ENCODE results near the gene PHF8.

Gene PHF8

GRCh38 chrX:53940180-53940579 is 104.1 kb downstream of the PHF8 start:
- H3K4me1 ChIP-seq (ENCODE audit: low read depth, poor library complexity, severe bottlenecking): no peaks in the 10 kb centered on the region
- no peak overlapping the region for H2AFZ ChIP-seq (ENCODE audit: low read depth)
- H3K27ac ChIP-seq: no peak overlapping the region
- TF ChIP-seq CTCF (conservative IDR thresholded peaks at IDR 0.05; ENCODE audit: low read depth, low read length): no peak
- H3K4me2 ChIP-seq: no peak overlapping the region
- peaks cover 6% of the 10 kb centered on the region; the same call in 1 of the 2 replicates for H3K36me3 ChIP-seq (ENCODE audit: insufficient read depth)
- H3K9ac ChIP-seq: no peak overlapping the region
- H3K4me3 ChIP-seq (IDR thresholded peaks at IDR 0.05; ENCODE audit: insufficient read depth, low read depth, low read length): no peak overlapping the region
- no peaks in the 10 kb centered on the region for H4K20me1 ChIP-seq (ENCODE audit: insufficient read depth)
- no peaks in the 10 kb centered on the region for H3K27me3 ChIP-seq (ENCODE audit: insufficient read depth, low read depth)
- no peaks in the 10 kb centered on the region for H3K79me2 ChIP-seq (ENCODE audit: insufficient read depth, low read depth)

GRCh38 chrX:53939127-53939526 is 105.1 kb downstream of the PHF8 start:
- Histone ChIP-seq H3K36me3 (ENCODE audit: insufficient read depth) (peaks cover 6% of the 10 kb centered on the region; the same call in 1 of the 2 replicates), H3K4me3 (IDR thresholded peaks at IDR 0.05; ENCODE audit: insufficient read depth, low read depth, low read length) (no peak overlapping the region)

GRCh38 chrX:53930515-53931380 is 113.5 kb downstream of the PHF8 start:
- no peak for TF ChIP-seq CTCF (conservative IDR thresholded peaks at IDR 0.05; ENCODE audit: low read depth, low read length)
- no peak overlapping the region for H3K4me2 ChIP-seq

More at GRCh38 chrX:53939127-53939526, 105.1 kb downstream of the PHF8 start:
- Histone ChIP-seq H3K4me1 (ENCODE audit: low read depth, poor library complexity, severe bottlenecking) (no peaks in the 10 kb centered on the region), H4K20me1 (ENCODE audit: insufficient read depth) (no peaks in the 10 kb centered on the region), H3K27ac (no peak overlapping the region), H3K79me2 (ENCODE audit: insufficient read depth, low read depth) (no peaks in the 10 kb centered on the region), H3K4me2 (no peak overlapping the region), H3K27me3 (ENCODE audit: insufficient read depth, low read depth) (no peaks in the 10 kb centered on the region), H3K9ac (no peak overlapping the region), H2AFZ (ENCODE audit: low read depth) (no peak overlapping the region)
- TF ChIP-seq CTCF (conservative IDR thresholded peaks at IDR 0.05; ENCODE audit: low read depth, low read length): no peak

GRCh38 chrX:53926030-53926429 is 118.2 kb downstream of the PHF8 start:
- H3K9ac ChIP-seq: no peak overlapping the region
- H3K4me3 ChIP-seq (IDR thresholded peaks at IDR 0.05; ENCODE audit: insufficient read depth, low read depth, low read length): no peak overlapping the region
- no peaks in the 10 kb centered on the region for H3K4me1 ChIP-seq (ENCODE audit: low read depth, poor library complexity, severe bottlenecking)
- no peak overlapping the region for H3K4me2 ChIP-seq
- H3K27me3 ChIP-seq (ENCODE audit: insufficient read depth, low read depth): no peaks in the 10 kb centered on the region
- H3K36me3 ChIP-seq (ENCODE audit: insufficient read depth): no peaks in the 10 kb centered on the region
- H3K27ac ChIP-seq: no peak overlapping the region
- TF ChIP-seq CTCF (conservative IDR thresholded peaks at IDR 0.05; ENCODE audit: low read depth, low read length): no peak
- no peaks in the 10 kb centered on the region for H3K79me2 ChIP-seq (ENCODE audit: insufficient read depth, low read depth)
- H4K20me1 ChIP-seq (ENCODE audit: insufficient read depth): no peaks in the 10 kb centered on the region
- H2AFZ ChIP-seq (ENCODE audit: low read depth): no peak overlapping the region

More at GRCh38 chrX:53930515-53931380, 113.5 kb downstream of the PHF8 start:
- Histone ChIP-seq H3K4me1 (ENCODE audit: low read depth, poor library complexity, severe bottlenecking) (no peaks in the 10 kb centered on the region), H3K4me3 (IDR thresholded peaks at IDR 0.05; ENCODE audit: insufficient read depth, low read depth, low read length) (no peak overlapping the region), H3K36me3 (ENCODE audit: insufficient read depth) (no peaks in the 10 kb centered on the region), H3K27ac (no peak overlapping the region), H3K9ac (no peak overlapping the region), H4K20me1 (ENCODE audit: insufficient read depth) (no peaks in the 10 kb centered on the region), H3K79me2 (ENCODE audit: insufficient read depth, low read depth) (no peaks in the 10 kb centered on the region), H2AFZ (ENCODE audit: low read depth) (no peak overlapping the region), H3K27me3 (ENCODE audit: insufficient read depth, low read depth) (no peaks in the 10 kb centered on the region)

Data from KMS-11 (cell line).